ENCODE results near the gene CEP112.

DNA sequence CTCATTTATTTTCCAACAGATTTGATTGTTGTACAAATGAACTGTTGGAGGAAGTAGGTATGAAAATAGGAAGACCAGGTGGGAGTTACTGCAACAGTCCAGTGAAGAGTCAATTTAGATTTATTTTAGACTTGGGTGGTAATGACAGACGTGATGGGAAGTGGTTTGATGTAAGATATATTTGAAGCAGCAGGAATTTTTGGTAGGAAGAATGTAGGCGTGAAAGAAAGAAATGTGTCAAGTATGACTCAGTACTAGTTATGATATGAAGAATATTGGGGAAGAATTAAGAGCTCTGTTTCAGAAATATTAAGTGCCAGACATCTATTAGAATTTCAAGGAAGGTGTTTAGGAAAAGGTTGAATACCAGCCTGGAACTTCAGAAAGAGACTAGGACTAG, 382.6 kb downstream of the CEP112 start:
- TF ChIP-seq POLR2A (IDR thresholded peaks at IDR 0.05; ENCODE audit: low read depth, low read length) (no peak), POLR2AphosphoS5 (IDR thresholded peaks at IDR 0.05; ENCODE audit: low read depth, low read length) (no peak)

All from GM12891 (cell line).